C4-2B (cell line): ENCODE results near the gene STXBP1.

ENCODE experiments used
- CTCF ChIP-seq: fragments of 450-650 bp; conservative IDR thresholded peaks from 2 replicates; pipeline ENCODE4 v1.5.1; 2017; ENCODE audit warnings: mild to moderate bottlenecking
- ZFX ChIP-seq: fragments of 450-650 bp; IDR thresholded peaks from 2 replicates; pipeline ENCODE4 v1.6.1; 2017

- TF ChIP-seq CTCF (no peak), ZFX (no peak)
Observed at GRCh38 chr9:127690735-127691134, 78.7 kb downstream of the STXBP1 start.
